HG03135 (cell line): Measurements from ENCODE around the gene RAB40AL.
"Not testable (repeated sequence)": the region's sequence is repeated elsewhere in the genome, so short reads cannot be mapped to it uniquely, and the experiment has no call there.

Source experiments
- ATAC-seq: cut with Tn5 transposase; IDR thresholded peaks from one replicate; pipeline ENCODE4 v1.9.1; 2021; ENCODE audit warnings: mild to moderate bottlenecking, moderate library complexity; ENCODE audit not compliant: unreplicated experiment

Gene RAB40AL, protein sequence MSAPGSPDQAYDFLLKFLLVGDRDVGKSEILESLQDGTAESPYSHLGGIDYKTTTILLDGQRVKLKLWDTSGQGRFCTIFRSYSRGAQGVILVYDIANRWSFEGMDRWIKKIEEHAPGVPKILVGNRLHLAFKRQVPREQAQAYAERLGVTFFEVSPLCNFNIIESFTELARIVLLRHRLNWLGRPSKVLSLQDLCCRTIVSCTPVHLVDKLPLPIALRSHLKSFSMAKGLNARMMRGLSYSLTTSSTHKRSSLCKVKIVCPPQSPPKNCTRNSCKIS

DNA sequence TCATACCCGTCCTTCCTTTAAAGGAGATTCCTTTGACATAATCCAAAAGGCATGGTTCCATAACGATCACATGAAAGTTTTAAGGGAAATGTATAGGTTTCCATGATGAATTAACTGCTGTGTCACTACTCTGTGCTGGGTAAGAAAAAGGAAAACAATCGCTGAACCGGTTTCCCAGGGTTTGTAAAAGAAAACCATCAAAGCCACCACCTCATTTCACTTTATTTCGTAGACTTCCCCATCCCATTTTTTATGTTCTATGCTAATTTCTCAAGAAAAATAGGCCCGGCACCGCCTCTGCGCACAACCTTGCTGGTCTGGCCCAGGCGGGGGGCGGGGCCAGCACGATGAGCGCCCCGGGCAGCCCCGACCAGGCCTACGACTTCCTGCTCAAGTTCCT, at the start of gene RAB40AL:
RAB40AL (plus strand) TSS at position 301 of the 400 bp plus-strand sequence; CDS start at position 348, 47 bp downstream.
- ATAC-seq = not testable (repeated sequence)

DNA sequence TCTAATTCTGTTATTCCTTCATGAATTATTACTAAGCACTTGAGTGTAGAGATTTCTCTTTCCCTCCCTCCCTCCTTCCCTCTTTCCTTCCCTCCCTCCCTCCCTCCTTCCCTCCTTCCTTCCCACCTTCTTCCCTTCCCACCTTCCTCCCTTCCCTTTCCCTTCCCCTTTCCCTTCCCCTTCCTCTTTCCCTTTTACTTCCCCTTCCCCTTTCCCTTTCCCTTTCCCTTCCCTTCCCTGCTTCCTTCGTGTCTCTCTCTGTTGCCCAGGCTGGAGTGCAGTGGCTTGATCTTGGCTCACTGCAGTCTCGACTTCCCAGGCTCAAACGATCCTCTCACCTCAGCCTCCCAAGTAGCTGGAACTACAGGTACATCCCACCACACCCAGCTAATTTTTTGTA, 49.4 kb upstream of the RAB40AL start:
- ATAC-seq = no peak

DNA sequence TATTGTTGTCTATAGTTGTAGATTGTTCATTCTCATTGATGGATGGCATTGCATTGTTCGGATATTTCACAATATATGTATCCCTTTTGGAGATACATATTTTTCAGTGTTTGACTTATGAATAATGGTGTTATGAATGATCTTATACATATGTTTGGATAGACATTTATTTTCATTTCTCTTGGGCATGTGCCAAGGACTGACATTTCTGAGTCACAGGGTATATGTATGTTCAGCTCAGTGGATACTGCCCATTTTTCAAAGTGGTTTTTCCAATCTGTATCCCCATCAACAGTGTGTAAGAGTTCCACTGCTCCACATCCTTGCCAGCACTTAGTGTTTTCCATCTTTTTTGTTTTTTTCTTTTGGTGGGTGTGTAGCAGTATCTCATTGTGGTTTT, 45.0 kb upstream of the RAB40AL start:
- ATAC-seq = no peak

DNA sequence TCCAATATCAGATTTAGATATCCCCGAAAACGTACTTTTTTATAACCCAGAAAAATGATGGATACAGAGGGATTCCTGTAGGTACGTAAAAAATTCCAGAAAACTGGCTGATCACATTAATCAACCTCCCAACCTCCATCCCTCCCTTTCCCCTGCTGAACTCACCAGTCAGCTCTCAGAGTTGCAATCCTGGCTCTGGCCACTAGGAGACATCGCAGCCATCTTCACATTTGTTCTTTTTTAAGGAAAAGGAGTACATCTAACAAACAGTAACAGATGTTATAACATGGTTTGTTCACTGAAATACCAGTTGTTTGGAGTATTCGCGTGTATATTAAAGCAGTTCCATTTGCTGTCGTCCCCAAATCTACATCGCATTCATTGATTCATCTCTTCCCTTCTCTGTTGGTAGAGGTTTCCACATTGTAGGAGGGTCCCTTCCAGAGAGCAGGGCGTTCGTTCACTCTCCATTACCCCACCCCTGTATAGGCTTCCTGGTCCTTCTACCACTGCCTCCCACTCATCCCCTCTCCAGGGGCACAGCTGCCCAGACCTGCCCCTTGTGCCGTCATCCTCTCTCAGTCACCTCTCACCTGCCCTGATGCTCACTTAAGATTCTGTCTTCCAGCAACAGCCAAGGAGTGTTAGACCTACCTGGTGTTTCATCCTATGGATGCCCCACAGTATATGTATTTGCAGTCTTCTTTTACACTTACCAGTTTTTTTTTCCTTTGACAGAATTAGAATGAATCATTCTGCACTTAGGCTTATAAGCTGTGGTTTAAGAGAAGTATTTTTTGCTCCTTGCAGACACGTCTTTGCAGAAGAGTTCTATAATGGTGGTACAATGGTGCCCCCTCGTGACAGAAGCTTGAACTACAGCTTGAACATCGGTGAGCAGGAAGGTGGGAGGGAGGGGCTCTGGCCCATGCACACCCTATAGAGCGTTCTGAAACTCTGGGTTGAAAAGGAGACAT, 36.8 kb upstream of the RAB40AL start:
- ATAC-seq = peak; percentile 96

DNA sequence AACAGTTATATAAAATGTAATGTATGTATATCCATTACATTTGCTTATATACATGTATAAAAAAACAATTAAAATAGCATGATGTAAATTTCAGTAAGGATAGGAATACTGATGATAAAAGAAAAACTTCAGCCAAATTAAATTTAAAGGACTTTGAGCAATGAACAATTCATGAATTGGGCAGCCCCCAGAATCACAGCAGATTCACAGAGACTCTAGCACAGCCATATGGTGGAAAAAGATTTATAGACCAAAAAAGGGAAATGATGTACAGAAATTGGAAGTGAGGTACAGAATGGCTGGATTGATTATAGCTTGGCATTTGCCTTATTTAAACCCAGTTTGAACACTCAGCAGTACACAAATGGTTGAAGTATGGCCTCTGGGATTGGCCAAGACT, 34.7 kb upstream of the RAB40AL start:
- ATAC-seq = no peak

DNA sequence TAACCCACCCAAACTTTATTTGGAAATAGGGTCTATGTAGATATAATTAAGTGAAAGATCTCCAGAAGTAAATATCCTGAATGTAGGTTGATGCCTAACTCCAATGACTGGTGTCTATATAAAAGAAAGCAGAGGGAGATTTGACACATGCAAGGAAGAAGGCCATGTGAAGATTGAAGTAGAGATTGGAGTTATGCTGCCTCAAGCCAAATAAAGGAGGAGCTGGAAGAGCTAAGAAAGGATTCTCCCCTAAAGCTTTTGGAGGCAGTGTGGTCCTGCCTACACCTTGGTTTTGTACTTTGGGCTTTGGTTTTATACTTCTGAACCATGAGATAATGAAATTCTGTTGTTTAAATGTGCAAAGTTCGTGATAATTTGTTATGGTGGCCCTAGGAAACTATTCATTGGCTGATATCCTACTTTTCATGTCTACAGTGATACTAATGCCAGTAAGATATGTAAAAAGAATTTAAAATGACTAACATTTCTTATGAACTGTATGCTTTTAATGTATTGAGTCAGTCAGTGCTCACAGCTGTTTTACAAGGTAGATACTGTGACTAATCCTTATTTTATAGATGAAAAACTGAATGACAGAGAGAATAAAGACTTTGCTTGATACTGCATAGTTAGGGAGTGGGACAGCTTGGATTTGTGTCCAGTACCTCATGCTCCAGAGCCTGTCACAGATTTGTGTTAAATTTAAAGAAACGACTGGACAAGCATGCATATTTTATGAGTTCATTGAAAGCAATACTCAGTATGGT, 5.9 kb upstream of the RAB40AL start:
- ATAC-seq = no peak

DNA sequence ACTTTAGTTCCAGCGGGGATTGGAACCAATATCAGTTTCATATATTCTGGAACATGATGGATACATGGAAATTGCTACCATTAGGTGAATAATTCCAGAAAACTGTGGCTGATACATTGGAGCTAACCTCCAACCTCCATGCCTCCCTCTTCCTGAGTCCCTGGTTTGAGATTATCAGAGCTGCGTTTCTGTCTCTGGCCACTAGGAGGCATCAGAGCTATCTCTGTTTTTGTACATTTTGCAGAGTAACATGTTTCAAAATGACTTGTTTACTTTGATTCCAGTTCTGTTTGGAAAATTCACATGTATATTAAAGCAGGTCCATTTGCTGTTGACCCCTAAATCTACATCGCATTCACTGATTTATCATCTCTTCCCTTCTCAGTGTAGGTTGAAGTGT, 2.4 kb upstream of the RAB40AL start:
- no peak for ATAC-seq

DNA sequence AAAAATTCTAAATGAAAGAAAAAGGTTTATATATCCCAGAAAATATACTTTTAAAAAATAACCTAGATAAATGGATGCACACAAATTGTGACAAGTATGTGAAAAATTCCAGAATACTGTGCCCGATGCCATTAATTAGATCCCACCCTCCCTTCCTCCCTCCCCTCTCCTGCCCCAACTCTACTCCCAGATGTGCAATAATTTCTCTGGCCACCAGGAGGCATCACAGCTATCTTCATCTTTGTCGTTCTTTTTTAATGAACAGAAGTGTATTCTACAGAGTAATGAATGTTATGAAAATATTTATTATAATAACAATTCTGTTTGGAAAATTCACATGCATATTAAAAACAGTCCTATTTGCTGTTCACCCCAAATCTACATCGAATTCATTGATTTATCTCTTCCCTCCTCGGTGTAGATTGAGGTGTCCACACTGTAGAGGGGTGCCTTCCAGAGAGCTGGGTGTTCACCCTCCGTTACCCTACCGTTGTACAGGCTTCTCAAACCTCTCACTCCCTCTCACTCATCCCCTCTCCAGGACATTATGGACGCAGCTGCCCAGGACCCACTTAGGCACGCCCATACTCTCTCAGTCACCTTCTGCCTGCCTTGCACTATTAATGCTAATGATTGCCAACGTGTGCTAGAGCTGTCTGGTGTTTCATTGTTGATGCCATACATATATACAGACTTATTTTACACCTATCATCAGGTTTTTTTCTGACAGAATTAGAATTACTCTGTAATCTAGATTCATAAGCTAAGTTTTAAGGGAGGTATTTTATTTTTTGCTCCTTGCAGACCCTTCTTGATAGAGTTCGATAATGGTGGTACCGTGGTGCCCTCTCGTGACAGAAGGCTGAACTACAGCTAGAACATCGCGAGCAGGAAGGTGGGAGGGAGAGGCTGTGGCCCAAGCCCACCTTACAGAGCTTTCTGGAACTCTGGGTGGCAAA, 14.1 kb downstream of the RAB40AL start:
- peak; percentile 67 for ATAC-seq

DNA sequence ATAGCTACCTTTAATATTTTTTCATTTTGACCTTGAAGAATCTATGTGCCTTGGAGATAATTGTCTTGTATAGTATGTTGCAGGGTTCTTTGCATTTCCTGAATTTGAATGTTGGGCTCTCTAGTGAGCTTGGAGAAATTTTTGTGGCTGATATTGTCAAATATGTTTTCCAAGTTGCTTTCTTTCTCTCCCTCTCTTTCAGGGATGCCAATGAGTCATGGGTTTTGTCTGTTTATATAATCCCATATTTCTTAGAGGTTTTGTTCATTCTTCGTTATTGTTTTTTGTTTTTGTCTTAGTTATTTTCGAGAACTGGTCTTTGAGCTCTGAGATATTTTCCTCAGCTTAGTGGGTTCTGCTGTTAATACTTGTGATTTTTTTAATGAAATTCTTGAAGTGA, 20.7 kb downstream of the RAB40AL start:
- no peak for ATAC-seq

DNA sequence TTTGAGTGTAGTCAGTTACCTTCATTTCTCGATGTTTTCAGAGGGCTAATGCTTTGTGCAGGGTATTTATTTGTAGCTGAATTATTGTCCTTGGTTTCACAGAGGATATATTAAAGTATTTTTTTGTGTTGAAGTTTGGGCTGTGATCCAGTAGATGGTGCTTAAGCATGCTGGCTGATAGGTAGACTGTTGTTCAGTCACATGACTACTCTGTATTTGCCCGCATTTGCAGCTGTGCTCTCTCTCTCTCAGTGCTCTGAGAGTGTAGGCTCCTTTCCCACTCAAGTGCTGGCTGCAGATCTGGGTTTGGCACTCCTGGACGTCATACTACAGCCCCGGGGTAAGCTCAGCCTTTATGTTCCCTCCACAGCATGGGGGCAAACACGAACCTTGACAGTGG, 21.7 kb downstream of the RAB40AL start:
- ATAC-seq = no peak

DNA sequence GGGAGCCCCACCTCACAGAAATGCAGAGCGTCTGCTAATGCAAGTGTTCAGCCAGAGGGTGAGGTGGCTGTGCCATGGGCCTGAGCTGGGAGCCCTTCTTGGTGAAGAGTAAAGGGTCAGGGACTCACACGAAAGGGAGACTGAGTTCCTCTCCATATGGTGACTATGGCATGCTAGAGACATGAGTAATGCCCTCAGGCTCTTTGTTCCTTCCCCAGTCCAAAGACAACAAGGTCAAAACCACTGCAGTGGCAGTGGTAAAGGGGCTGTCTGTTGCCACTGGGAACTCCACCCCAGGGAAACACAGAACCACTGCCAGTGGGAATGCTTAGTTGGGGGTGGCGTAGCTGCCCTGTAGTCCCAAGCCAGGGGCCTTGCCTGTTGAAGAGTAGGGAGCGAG, 22.4 kb downstream of the RAB40AL start:
- no peak for ATAC-seq

DNA sequence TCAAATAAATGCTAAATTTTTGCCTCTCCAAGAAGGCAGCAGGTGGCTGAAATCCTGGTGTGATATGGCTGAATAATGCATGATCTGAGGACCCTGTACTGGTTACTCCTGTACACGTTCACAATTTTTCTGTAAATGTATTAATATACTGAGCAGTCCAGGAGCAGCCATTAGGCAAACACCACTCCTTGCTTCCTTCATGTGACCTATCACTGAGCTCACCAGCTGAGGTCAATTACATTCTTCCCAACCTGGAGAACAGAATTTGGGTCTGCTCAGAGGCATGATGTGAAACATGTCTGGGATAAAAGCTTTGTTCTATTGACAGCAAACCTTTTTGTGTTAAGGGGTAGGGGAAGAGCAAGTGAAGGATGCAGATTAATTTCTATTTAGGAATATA, 26.9 kb downstream of the RAB40AL start:
- no peak for ATAC-seq

DNA sequence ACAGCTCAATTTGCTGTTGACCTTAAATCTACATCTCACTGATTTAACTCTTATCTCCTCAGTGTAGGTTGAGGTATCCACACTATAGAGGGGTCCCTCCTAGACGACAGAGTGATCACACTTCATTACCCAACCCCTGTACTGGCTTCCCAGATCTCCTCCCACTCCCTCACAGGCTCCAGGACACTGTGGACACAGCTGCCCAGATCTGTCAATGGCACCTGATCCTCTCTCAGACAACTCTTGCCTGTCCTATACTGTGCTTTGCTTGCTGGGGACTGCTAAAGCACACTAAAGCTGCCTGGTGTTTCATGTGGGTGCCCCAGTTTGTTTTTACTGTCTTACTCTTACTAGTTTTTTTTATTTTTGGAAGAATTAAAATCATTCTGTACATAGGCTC, 27.9 kb downstream of the RAB40AL start:
- ATAC-seq = no peak

DNA sequence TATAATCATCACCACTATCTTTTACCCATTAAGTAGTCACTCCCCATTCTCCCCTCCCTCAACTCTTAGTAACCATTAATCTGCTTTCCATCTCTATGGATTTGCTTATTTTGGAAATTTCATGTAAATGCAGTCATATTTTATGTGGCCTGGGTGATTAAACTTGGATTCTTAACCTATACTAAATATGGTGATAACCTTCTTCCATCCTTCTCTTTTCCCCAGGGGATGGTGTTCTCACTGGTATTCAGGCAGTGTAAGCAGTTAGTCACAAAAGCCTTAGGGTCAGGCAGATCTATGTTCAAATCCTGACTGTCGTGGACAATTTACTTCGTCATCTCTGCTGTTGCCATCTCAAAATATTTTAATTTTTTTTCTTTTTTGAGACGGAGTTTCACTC, 29.6 kb downstream of the RAB40AL start:
- no peak for ATAC-seq

DNA sequence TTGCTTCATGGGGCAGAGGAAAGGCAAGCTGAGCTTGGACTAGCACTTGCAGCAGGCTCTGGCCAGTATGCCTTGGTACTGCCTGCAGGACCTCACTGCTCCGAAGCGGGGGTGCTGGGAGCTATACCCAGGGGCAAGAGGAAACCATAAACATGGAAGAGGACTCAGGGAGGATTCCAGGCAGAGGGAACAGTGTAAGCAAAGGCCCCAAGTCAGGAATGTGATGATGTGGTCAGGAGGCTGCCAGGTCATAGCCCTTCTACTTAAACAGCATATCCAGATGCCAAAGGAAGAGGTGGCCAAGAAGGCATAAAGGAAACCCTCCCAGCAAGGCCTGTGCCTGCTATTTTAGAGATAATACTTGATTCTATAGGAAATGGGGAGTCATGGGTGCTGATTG, 31.1 kb downstream of the RAB40AL start:
- no peak for ATAC-seq

DNA sequence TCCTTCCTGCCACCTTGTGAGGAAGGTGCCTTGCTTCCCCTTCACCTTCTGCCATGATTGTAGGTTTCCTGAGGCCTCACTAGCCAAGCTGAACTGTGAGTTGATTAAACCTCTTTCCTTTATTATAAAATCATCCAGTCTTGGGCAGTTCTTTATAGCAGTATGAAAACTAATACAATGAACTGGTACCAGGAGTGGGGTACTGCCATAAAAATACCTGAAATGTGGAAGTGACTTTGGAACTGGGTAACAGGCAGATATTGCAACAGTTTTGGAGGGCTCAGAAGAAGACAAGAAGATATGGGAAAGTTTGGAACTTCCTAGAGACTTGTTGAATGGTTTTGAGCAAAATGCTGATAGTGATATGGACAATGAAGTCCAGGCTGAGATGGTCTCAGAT, 34.5 kb downstream of the RAB40AL start:
- not testable (repeated sequence) for ATAC-seq

DNA sequence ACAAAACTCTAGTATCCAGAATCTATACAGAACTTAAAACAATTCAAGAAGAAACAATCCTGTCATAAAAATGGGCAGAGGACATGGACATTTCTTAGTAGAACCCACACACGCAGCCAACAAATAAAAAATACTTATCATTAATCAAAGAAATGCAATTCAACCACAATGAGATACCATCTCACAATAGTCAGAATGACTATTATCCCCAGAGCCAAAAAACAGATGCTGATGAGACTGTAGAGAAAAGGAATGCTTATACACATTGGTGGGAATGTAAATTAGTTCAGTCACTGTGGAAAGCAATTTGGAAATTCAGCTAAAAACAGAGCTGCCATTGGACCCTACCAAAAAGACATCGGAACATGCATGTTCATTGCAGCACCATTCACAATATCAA, 37.9 kb downstream of the RAB40AL start:
- ATAC-seq = no peak

DNA sequence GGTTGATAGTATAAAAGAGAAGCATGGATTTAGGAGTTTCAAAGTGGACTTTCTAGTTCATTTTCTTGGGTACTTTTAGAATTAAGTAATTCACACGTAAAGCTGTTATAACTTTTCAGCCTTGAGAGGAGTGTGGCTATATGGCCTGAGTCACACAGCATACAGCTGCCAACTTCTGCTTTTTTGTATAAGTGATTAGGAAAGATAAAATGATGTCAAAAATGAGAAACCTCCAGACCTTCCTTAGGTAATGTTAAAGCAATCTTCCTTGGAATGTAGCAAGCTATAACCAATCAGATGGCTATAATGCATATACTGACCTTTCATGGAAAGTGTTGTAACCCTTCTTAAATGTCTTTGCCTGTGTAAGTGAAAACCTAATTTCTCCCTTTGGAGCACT, 39.2 kb downstream of the RAB40AL start:
- ATAC-seq = no peak

DNA sequence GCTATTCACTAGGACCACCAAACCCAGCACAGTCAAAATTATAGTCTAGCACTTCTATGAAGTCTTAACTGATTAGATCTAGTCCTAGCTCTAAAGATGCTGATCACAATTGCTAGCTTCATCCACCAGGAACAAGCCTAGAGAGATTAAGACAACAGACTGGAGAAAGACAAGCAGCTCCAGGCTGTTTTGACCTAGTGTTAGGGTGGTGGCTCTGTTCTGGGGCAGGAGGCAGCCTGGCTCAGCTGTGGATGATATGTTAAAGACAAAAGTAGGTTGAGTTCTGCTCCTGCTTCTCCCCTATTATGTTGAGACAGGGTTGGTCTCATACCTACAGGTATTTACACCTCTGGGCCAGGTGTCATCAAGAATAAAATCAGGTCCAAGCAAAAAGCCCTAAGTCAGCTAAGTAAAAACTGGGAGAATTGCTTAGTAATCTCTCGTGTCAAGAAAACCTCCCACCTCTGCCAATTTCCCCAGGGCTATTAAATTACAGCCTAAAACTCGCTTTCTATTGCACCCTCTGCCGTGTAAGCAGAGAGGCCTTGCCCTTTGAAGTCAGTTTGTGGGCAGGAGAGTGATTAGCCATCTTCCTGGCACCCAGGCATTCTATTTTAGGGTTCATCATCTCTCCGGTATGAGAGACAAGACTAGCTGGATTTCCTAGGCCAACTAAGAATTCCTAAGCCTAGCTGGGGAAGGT, 39.9 kb downstream of the RAB40AL start:
- no peak for ATAC-seq

DNA sequence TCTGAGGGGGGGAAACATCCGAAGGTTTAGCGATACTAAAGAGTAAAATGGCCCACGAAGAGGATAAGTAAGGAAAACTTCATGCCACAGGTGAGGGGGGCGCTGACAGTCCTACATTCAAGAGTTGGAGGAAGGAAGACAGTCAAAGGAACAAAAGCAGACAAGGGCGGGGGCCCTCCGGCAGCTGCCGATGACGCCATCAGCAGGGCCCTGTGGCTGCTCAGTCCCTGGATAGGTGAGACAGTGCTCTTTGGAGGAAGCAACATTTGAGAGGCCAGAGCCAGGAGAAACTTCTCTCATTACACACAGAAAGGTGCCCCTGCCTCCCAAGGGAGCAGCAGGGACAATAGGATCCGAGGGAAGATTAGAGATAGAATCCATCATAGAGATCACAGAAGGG, 41.5 kb downstream of the RAB40AL start:
- no peak for ATAC-seq
